Measurements from ENCODE around the gene CCDC148. TPM values are rescaled to one million over a fixed set of nuclear protein-coding genes. Genes with fewer than 3 reads are reported as not detected.

The CCDC148 gene
- polyA plus RNA-seq, 2 of the 4 experiments (the other 2 are of a cell fraction), result 0.41 to 0.85 TPM

- peaks cover 21% of the 10 kb centered on the region for H3K4me1 ChIP-seq
- no peaks in the 10 kb centered on the region for H3K9me3 ChIP-seq
- FAIRE-seq (no peak), DNase-seq (ENCODE audit: low read depth in 1 of 2, low spot score in 1 of 2) (no peak), ATAC-seq (no peak)
- ChIA-PET CTCF (no interaction called here), POLR2A (no interaction called here)
- no peak overlapping the region for H3K4me3 ChIP-seq
- TF ChIP-seq REST (IDR thresholded peaks at IDR 0.05), result no peak
- no peak for TF ChIP-seq SREBF2 (IDR thresholded peaks at IDR 0.05)
- TF ChIP-seq MAFK (IDR thresholded peaks at IDR 0.05; ENCODE audit: partially characterized antibody), result peak; percentile 53
- no peak for TF ChIP-seq ZC3H11A (IDR thresholded peaks at IDR 0.05)
- TF ChIP-seq CEBPB (IDR thresholded peaks at IDR 0.05), result no peak
- H3K27ac ChIP-seq, result no peak overlapping the region
- H3K4me2 ChIP-seq, result peak overlapping the region; percentile 16; the same call in 1 of the 3 replicates
Measured at GRCh38 chr2:158391361-158391760, 65.2 kb downstream of the CCDC148 start.

GRCh38 chr2:158388159-158388558, 68.4 kb downstream of the CCDC148 start:
- H3K4me1 ChIP-seq, result peaks cover 8% of the 10 kb centered on the region; the same call in 1 of the 3 replicates
- TF ChIP-seq HEYL (CRISPR knock-in tag; IDR thresholded peaks at IDR 0.05), result no peak
- no peak for TF ChIP-seq EHF (CRISPR knock-in tag; IDR thresholded peaks at IDR 0.05)
- no peak for TF ChIP-seq FOSB (CRISPR knock-in tag; IDR thresholded peaks at IDR 0.05)
- no peak for TF ChIP-seq ATOH8 (CRISPR knock-in tag; IDR thresholded peaks at IDR 0.05; ENCODE audit: low read depth)
- TF ChIP-seq RAD21 (conservative IDR thresholded peaks at IDR 0.05 in 1 of 2, IDR thresholded peaks at IDR 0.05 in 1 of 2), result no peak
- TF ChIP-seq MYC (IDR thresholded peaks at IDR 0.05; ENCODE audit: borderline replicate concordance, low read length), result no peak
- TF ChIP-seq HOXB13 (CRISPR knock-in tag; IDR thresholded peaks at IDR 0.05; ENCODE audit: low read depth), result no peak
- TF ChIP-seq RCOR1 (IDR thresholded peaks at IDR 0.05; ENCODE audit: low read depth, low read length), result no peak
- TF ChIP-seq ZNF302 (CRISPR knock-in tag; IDR thresholded peaks at IDR 0.05), result no peak
- no peak for TF ChIP-seq BCL3 (IDR thresholded peaks at IDR 0.05)
- TF ChIP-seq EP300 (IDR thresholded peaks at IDR 0.05), result no peak
- no peak overlapping the region for H3K27ac ChIP-seq
- CTCF ChIA-PET, result no interaction called here
- FAIRE-seq (no peak), ATAC-seq (no peak), DNase-seq (ENCODE audit: low read depth in 1 of 2, low spot score in 1 of 2) (no peak)
- H3K4me3 ChIP-seq, result no peak overlapping the region
- H3K9me3 ChIP-seq, result no peaks in the 10 kb centered on the region
- no peak overlapping the region for H3K4me2 ChIP-seq
- WGBS (ENCODE audit: missing lambda C conversion rate), result 86% methylated on average over 1 of the region's 1 CpG
- POLR2A ChIA-PET, result no interaction called here

GRCh38 chr2:158385646-158386045, 70.9 kb downstream of the CCDC148 start:
- ChIA-PET POLR2A (no interaction called here), CTCF (no interaction called here)
- ATAC-seq (no peak), DNase-seq (ENCODE audit: low read depth in 1 of 2, low spot score in 1 of 2) (no peak), FAIRE-seq (no peak)
- Histone ChIP-seq H3K4me3 (no peak overlapping the region), H3K4me1 (no peaks in the 10 kb centered on the region), H3K27ac (no peak overlapping the region), H3K9me3 (peaks cover 3% of the 10 kb centered on the region; the same call in 1 of the 3 replicates), H3K4me2 (no peak overlapping the region)
- TF ChIP-seq MAFK (IDR thresholded peaks at IDR 0.05; ENCODE audit: partially characterized antibody) (no peak), E2F6 (IDR thresholded peaks at IDR 0.05; ENCODE audit: borderline replicate concordance, low read depth) (no peak), POLR2A (IDR thresholded peaks at IDR 0.05; ENCODE audit: low read length) (no peak), ELK1 (IDR thresholded peaks at IDR 0.05; ENCODE audit: low read depth, low read length) (no peak), EHMT2 (IDR thresholded peaks at IDR 0.05; ENCODE audit: low read depth) (no peak), TFCP2L1 (CRISPR knock-in tag; IDR thresholded peaks at IDR 0.05) (no peak), HOXB13 (CRISPR knock-in tag; IDR thresholded peaks at IDR 0.05; ENCODE audit: low read depth) (no peak), POLR2AphosphoS2 (conservative IDR thresholded peaks at IDR 0.05; ENCODE audit: low read length) (no peak), EHF (CRISPR knock-in tag; IDR thresholded peaks at IDR 0.05) (no peak), ZC3H11A (IDR thresholded peaks at IDR 0.05) (no peak), HDAC2 (IDR thresholded peaks at IDR 0.05) (no peak), HOXB5 (CRISPR knock-in tag; IDR thresholded peaks at IDR 0.05) (no peak), ZSCAN20 (CRISPR knock-in tag; IDR thresholded peaks at IDR 0.05) (no peak), SMC3 (IDR thresholded peaks at IDR 0.05) (no peak), HMGXB4 (CRISPR knock-in tag; IDR thresholded peaks at IDR 0.05; ENCODE audit: borderline replicate concordance) (no peak)
